ENCODE measurements around the gene NAT14.
A peak's percentile ranks its signal among the peaks of the same experiment; 100 is the strongest.
"Not testable (repeated sequence)": the region's sequence is repeated elsewhere in the genome, so short reads cannot be mapped to it uniquely, and the experiment has no call there.

NAT14 gene

DNA sequence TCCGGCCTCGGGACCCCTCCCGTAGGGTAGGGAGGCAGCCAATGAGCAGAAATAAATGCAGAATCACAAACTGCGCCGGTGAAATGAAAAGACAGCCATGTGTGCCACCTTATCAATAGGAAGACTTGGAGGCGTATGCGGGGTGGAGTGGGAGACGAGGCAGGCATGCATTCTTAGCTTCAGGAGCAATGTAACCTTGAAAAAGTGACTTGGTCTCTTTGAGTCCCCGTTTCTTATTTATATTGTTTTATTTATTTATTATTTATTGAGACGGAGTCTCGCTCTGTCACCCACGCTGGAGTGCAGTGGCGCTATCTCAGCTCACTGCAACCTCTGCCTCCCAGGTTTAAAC lies 19.2 kb downstream of the NAT14 start:
- DNase-seq, result no peak

GRCh38 chr19:55504981-55505380 lies 20.0 kb downstream of the NAT14 start:
- DNase-seq, result no peak

- DNase-seq, result no peak
These were observed 23.1 kb downstream of the NAT14 start for GRCh38 chr19:55508120-55508519.

DNA sequence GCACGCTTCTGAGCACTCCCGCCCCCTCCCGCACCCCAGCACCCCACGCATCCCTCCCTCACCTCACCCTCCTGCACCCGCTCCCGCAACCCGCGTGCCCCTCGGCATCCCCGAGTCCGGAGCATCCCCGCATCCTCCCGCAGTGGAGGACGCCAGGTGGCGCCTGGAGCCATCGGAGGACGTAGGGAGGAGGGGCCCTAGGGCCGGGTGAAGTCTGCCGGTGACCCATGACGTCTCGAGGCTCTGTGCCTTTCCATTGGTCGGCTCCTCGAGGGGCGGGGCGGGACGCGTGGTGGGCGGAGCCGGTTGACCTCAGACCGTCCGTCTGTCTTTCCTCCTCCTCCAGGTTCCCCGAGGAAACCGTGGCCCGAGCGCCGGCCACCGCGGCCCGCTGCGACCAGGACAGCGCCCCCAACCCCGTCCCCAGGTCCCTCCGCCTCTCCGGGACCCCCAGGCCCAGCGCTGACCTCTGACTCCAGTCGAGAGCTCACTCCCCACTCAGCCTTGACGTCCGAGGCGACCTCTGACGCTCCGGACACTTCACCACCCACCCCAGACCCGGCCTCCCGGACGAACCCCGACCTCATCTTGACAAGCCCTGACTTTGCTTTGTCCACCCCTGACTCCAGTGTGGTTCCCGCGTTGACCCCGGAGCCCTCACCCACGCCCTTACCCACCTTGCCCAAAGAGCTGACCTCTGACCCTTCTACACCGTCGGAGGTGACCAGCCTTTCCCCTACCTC lies 32.1 kb downstream of the NAT14 start:
- DNase-seq, result peak; percentile 89

DNA sequence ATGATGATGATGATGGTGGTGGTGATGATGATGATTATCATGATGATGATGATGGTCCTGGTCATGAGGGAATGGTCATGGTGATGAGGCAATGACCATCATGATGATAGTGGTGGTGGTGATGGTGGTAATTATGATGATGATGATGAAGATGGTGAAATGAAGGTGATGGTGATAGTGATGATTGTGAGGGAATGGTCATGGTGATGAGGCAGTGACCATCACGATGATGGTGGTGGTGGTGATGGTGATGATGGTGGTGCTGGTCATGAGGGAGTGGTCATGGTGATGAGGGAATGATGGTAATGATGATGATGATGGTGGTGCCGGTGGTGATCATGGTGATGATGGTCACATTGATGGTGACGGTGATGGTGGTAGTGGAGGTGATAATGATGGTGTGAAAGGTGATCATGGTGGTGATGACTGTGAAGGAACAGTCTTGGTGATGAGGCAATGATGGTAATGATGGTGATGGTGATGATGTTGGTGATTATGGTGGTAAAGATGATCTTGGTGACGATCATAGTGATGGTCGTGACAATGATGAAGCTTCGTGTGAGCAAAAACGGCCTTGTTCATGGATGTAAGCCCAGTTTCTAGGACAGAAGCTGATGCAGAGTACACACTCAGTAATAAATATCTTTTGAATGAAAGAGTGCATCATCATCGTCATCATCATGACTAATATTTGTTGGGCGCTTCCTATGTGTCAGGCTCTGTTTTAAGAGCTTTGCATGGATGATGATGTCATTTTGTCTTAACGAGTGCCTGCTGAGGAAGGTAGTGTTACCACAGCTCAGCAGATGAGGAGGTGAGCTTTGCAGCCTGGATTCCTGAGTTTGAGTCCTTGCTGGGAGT lies 34.7 kb downstream of the NAT14 start:
- DNase-seq, result no peak

GRCh38 chr19:55520691-55521292 lies 35.8 kb downstream of the NAT14 start:
- DNase-seq, result no peak

- no peak for DNase-seq
These were observed 40.5 kb downstream of the NAT14 start for GRCh38 chr19:55525289-55526101.

DNA sequence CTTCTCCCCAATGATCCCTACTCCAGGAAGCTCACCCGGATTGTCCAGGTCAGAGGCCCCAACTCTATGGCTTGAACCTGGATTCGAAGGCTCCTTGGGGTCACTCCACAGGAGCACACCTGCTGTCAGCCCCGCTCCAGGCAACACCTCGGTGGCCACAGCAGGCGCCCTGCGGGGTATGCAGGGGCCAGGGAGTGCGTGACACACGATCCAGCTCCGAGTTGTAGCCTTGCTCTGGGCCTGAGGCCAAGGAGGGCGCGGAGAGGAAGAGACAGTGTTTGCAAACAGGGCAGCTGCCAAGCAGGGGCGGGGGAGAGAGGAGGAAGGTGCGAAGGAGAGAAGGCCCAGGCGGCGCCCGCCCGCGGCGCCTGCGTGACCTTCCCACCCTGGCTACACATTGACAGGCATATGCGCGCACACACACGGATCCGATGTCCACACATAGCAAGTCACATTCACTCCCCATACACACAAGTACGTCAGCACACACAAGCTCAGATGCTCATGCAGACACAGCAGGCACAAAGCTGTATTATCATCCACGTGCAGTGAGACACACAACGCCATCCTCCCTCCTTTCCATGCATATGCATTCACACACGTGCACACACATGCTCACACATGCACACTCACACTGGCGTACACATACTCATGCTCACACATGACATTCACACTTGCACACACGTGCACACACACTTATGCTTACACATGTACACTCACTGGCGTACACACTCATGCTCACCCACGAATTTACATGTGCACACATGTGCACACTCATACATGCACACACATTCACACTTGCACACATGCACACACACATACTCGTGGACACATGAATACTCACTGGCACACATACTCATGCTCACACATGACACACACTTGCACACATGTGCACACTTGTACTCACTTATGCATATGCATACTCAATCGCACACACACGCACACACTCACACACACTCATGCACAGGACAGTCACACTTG lies 41.5 kb downstream of the NAT14 start:
- DNase-seq, result no peak

DNA sequence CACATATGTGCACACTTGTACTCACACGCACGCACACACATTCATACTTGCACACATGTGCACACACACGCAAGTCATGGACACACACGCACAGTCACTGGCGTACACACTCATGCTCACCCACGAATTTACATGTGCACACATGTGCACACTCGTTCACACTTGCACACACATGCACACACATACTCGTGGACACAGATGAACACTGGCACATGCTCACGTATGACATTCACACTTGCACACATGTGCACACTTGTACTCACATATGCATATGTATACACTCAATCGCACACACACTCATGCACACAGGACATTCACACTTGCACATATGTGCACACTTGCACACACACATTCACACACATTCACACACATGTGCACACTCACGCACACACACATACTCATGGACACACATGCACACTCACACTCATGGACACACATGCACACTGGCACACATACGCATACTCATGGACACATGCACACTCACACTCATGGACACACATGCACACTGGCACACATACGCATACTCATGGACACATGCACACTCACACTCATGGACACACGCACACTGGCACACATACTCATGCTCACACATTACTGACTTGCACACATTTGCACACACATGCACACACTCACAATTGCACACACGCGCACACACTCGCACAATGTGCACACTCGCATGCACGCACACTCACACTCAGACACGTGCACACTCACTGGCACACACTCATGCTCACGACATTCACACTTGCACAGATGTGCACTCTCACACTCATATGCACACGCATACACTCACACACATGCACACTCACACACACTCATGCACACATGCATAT lies 42.4 kb downstream of the NAT14 start:
- no peak for DNase-seq

DNA sequence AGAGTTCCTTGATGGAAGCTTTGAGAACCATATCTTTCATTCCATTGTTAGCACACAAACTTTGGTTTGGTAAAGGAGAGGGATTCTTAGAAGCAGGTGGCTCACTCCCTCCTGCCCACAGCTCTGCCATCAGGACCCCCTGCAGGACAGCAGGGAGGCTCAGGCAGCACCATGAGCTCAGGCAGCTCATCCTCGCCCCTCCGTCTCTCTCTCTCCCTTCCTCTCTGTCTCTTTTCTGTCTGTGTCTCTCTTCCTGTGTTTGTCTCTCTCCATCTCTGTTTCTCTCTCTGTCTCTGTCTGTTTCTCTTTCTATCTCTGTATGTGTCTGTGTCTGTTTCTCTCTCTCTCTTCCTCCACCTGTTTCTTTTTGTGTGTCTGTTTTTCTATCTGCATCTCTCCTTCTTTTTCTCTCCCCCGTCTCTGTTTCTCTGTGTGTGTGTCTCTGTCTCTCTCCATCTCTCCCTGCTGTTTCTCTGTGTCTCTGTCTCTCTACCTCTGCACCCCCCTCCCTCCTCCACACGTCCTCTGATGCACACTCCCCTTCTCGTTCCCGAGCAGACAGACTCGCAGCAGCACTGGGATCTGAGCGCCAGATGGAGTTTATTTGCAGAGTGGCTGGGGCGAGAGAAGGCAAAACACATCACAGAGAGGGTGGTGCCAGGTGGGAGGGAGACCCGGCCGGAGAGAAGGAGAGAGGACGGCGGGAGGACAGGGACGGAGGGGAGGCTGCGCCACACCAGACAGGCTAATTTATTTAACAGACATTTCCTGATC lies 43.2 kb downstream of the NAT14 start:
- no peak for DNase-seq

DNA sequence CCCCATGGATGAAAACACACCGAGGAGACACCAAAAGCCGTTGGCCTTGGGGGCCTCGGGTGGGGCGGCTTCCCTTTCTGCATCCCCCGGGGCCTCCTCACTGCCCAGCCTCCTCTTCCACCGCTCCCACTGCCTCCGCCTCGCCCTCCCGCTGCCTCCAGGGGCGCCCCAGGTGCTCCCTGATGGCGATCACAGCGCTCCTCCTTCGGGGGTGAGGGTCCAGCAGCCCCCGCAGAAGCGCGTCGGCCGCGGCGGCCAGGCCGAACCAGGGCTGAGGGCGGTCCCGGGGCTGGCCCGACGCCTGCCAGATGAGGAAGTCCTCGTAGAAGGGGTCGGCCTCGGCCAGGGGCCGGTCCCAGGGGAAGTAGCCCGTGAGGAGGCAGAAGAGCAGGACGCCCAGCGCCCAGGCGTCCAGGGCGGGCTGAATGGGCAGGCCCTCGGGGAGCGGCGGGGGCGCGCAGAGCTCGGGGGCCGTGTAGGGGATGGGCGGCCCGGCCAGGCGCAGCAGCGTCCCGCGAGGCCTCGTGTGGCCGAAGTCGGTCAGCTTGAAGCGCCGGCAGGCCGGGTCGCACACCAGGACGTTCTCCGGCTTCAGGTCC lies 44.7 kb downstream of the NAT14 start:
- DNase-seq, result no peak

GRCh38 chr19:55530996-55531395 lies 46.0 kb downstream of the NAT14 start:
- DNase-seq, result no peak

- DNase-seq, result not testable (repeated sequence)
These were observed 49.3 kb downstream of the NAT14 start for GRCh38 chr19:55534280-55534679.

DNA sequence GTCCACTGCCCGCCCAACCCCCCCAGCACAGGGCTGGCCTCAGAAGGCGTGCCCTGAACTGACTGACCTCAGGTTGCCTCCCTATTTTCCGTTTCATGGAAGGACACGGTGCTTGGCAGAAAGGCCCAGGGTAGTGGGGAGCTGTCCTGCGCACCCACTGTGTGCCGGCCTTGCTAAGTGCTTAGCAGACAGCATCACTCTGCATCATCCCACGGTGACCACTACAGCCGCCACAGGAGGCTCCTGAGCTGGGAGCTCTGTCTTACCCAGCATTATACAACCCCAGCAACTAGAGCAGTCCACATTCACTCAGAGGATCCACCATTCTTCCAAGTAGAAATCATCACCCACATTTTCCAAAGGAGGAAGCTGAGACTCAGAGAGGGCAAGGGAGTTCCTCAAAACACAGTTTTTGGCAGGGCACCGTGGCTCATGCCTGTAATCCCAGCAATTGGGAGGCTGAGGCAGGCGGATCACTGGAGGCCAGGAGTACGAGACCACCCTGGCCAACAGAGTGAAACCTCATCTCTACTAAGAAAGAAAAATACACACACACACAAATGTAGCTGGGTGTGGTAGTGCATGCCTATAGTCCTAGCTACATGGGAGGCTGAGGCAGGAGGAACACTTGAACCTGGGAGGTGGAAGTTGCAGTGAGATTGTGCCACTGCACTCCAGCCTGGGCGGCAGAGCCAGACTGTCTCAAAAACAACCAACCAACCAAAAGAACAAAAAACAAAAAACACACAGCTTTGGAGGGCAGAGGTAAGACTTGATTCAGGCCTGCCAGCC lies 50.4 kb downstream of the NAT14 start:
- DNase-seq, result no peak

DNA sequence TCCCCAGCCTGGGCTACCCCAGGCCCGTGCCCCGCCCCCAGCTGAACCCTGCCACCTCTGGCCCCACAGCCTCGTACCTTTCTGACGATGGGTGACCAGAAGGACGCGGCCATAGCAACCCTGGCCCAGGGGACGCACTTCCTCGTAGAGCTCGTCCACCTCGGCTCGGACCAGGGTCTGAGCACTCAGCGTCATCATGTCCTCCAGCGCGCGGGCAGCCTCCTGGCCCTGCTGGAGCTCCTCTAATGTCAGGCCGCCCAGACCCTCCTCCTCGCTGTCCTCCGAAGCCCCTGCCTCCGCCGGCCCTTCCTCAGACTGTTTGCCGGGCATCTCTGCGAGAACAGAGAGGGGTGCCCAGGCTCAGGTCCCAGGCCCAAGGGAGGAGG lies 51.0 kb downstream of the NAT14 start:
- DNase-seq, result no peak

GRCh38 chr19:55536366-55536765 lies 51.4 kb downstream of the NAT14 start:
- DNase-seq, result no peak
